GM23248 (cell line): ENCODE data around the gene C6orf15. TPM values are rescaled to one million over a fixed set of nuclear protein-coding genes. Genes with fewer than 3 reads are reported as not detected.
A peak's percentile ranks its signal among the peaks of the same experiment; 100 is the strongest.

Experiments
- DNase-seq: peaks from one replicate; pipeline ENCODE4 v3.0.0-alpha.2; 2015
- H2AFZ ChIP-seq: fragments of 200-600 bp; sonication (generic); 2 replicates; pipeline ENCODE4 v1.6.1; 2016; ENCODE audit warnings: antibody characterized with exemption
- H3F3A ChIP-seq: fragments of 200-600 bp; sonication (generic); 2 replicates; pipeline ENCODE4 v1.6.1; 2016; ENCODE audit warnings: mild to moderate bottlenecking, antibody characterized with exemption, mixed run types; ENCODE audit not compliant: insufficient read depth
- H3K27ac ChIP-seq: fragments of 200-600 bp; sonication (generic); 2 replicates; pipeline ENCODE4 v1.5.1; 2016; ENCODE audit warnings: mild to moderate bottlenecking
- H3K27me3 ChIP-seq: fragments of 200-600 bp; sonication (generic); replicated peaks from 2 replicates; pipeline ENCODE4 v1.6.1; 2016; ENCODE audit warnings: mild to moderate bottlenecking; ENCODE audit not compliant: insufficient read depth
- H3K36me3 ChIP-seq: fragments of 200-600 bp; sonication (generic); 2 replicates; pipeline ENCODE4 v1.6.1; 2016; ENCODE audit warnings: low read depth, mild to moderate bottlenecking
- H3K4me1 ChIP-seq: fragments of 200-600 bp; sonication (generic); 2 replicates; pipeline ENCODE4 v1.6.1; 2016; ENCODE audit warnings: mild to moderate bottlenecking; ENCODE audit not compliant: insufficient read depth
- H3K4me2 ChIP-seq: fragments of 200-600 bp; sonication (generic); one replicate; pipeline ENCODE4 v1.6.1; 2016; ENCODE audit warnings: mild to moderate bottlenecking; ENCODE audit not compliant: unreplicated experiment
- H3K4me3 ChIP-seq: fragments of 200-600 bp; sonication (generic); 2 replicates; pipeline ENCODE4 v1.5.1; 2016; ENCODE audit warnings: mild to moderate bottlenecking
- H3K79me2 ChIP-seq: fragments of 200-600 bp; sonication (generic); 2 replicates; pipeline ENCODE4 v1.6.1; 2016; ENCODE audit warnings: mild to moderate bottlenecking; ENCODE audit not compliant: insufficient read depth
- H3K9ac ChIP-seq: fragments of 200-600 bp; sonication (generic); 2 replicates; pipeline ENCODE4 v1.6.1; 2016; ENCODE audit warnings: mild to moderate bottlenecking
- H3K9me2 ChIP-seq: fragments of 200-600 bp; sonication (generic); 2 replicates; pipeline ENCODE4 v1.6.1; 2016; ENCODE audit warnings: mixed run types, mild to moderate bottlenecking, moderate library complexity; ENCODE audit not compliant: insufficient read depth
- H3K9me3 ChIP-seq: fragments of 200-600 bp; sonication (generic); one replicate; pipeline ENCODE4 v1.6.1; 2017; ENCODE audit warnings: low read depth
- H4K20me1 ChIP-seq: fragments of 200-600 bp; sonication (generic); 2 replicates; pipeline ENCODE4 v1.6.0; 2016; ENCODE audit not compliant: insufficient read depth
- EZH2 ChIP-seq: fragments of 200-600 bp; sonication (generic); IDR thresholded peaks from 2 replicates; pipeline ENCODE4 v1.6.1; 2018; ENCODE audit warnings: antibody characterized with exemption, mild to moderate bottlenecking; ENCODE audit not compliant: insufficient read depth, poor library complexity, severe bottlenecking
- EZH2phosphoT487 ChIP-seq: fragments of 200-600 bp; sonication (generic); IDR thresholded peaks from 2 replicates; pipeline ENCODE4 v1.6.1; 2018; ENCODE audit warnings: antibody characterized with exemption, moderate library complexity, mild to moderate bottlenecking, low read depth; ENCODE audit not compliant: insufficient read depth
- WGBS, 2 experiments: methylation state at CpG; one replicate each; pipeline ENCODE4 v1.1.6; 2015 to 2017; ENCODE audit warnings: low lambda C conversion rate in 2 of 2, low coverage in 1 of 2; ENCODE audit errors: missing lambda C conversion rate in 2 of 2; 5-methylcytosine and 5-hydroxymethylcytosine counted together
- in situ Hi-C: fragments of 300-500 bp; cut with MboI; formaldehyde crosslinking; loops from 2 replicates; pipeline ENCODE4 v1.15.0; 2020
- polyA plus RNA-seq: library from polyadenylated mRNA; unstranded; fragments of >200 nt; fragmentation: Nextera tagmentation; extraction: Ambion mirVana; gene quantifications from 2 replicates; pipeline ENCODE4 v1.2.1, GENCODE V29; 2016
- total RNA-seq: library from RNA; depleted of rRNA; stranded (reverse); fragments of >200 nt; shearing (Covaris generic); gene quantifications from 2 replicates; pipeline ENCODE4 v1.2.3, GENCODE V29; 2014

Gene C6orf15
- total and polyA plus RNA-seq, 2 experiments from 2014 or later = not detected

DNA sequence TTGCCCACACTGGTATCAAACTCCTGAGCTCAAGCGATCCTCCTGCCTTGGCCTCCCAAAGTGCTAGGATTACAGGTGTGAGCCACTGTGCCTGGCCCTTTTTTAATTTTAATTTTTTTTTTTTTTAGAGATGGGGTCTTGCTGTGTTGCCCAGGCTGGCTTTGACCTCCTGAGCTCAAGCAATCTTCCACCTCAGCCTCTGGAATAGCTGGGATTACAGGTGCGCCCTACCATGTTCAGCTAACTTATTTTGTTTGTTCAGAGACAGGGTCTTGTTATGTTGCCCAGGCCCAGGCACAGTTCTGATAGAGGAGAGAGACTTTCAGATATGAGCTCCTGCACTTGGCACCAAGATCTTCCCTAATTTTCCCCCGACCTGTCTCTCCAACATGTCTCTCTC lies 18.4 kb upstream of the C6orf15 start:
- Histone ChIP-seq H3K9ac (no peak overlapping the region), H3K27ac (no peak overlapping the region), H3K27me3 (no peaks in the 10 kb centered on the region), H3K36me3 (no peaks in the 10 kb centered on the region), H3K9me2 (no peaks in the 10 kb centered on the region), H3F3A (peaks cover 8% of the 10 kb centered on the region), H2AFZ (no peak overlapping the region), H4K20me1 (no peaks in the 10 kb centered on the region), H3K9me3 (no peaks in the 10 kb centered on the region), H3K4me1 (peaks cover 11% of the 10 kb centered on the region), H3K4me2 (no peak overlapping the region), H3K79me2 (no peaks in the 10 kb centered on the region), H3K4me3 (no peak overlapping the region)
- in situ Hi-C loops = no loop called here
- TF ChIP-seq EZH2phosphoT487 (no peak), EZH2 (no peak)
- no peak for DNase-seq
- 91 to 94% methylated on average over 3 of the region's 3 CpGs for WGBS, 2 experiments

DNA sequence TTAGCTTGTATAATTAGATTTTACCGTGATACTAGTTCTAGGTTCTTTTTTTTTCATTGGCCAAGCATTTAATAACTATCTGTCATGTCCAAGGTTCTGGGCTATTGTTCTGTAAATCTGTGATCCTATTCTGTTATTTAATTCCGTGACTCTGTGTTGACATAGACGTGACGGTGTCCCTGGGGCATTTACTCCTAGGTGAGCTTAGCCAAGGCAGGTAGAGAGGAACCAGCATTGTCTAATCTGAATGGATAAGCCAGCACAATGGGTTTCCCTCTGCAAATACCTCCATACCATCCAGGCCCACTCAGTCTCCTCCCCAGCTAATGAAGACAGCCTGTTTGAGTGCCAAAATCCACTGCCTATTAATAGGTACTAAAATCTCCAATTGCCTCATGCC lies 16.8 kb upstream of the C6orf15 start:
- no peaks in the 10 kb centered on the region for H4K20me1 ChIP-seq
- H3K27me3 ChIP-seq = no peaks in the 10 kb centered on the region
- no peak overlapping the region for H3K4me2 ChIP-seq
- H3K27ac ChIP-seq = no peak overlapping the region
- H3K36me3 ChIP-seq = no peaks in the 10 kb centered on the region
- peaks cover 28% of the 10 kb centered on the region for H3K4me1 ChIP-seq
- H3K9me2 ChIP-seq = no peaks in the 10 kb centered on the region
- TF ChIP-seq EZH2phosphoT487 (no peak), EZH2 (no peak)
- peaks cover 16% of the 10 kb centered on the region for H3F3A ChIP-seq
- WGBS, 2 experiments = 80 to 81% methylated on average over 4 of the region's 4 CpGs
- DNase-seq = no peak
- in situ Hi-C loops = no loop called here
- no peak overlapping the region for H3K4me3 ChIP-seq
- no peaks in the 10 kb centered on the region for H3K9me3 ChIP-seq
- H3K9ac ChIP-seq = no peak overlapping the region
- H2AFZ ChIP-seq = no peak overlapping the region
- no peaks in the 10 kb centered on the region for H3K79me2 ChIP-seq

DNA sequence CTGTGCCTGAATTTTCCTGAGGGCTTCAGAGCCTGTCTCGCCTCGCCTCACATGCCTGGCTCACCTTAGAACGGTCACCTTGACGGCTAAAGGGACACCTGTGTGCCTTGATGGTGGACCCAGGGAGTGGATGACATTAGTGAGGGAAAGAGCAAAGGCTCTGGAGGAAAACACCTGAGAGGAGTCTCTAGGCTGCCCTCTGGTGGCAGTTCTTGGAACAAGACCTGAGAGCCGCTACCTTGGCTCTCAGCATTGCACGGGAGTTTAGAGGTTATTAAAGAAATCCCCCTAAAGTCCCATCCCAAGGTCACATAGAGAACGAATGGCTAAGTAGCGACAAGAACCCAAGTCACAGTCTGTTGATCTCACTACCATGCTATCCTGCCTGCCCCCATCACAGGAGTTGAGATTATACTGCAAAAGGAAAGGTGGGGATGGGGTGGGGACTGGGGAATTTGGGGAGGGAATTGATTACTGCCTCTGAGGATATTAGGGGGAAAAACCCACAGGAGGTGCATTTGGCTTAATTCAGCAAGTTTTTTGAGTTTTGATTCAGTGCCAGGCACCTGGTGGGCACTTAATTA lies 15.8 kb upstream of the C6orf15 start:
- Histone ChIP-seq H3K79me2 (no peaks in the 10 kb centered on the region), H3K4me2 (no peak overlapping the region), H3K4me1 (peaks cover 30% of the 10 kb centered on the region), H2AFZ (no peak overlapping the region), H3K36me3 (no peaks in the 10 kb centered on the region), H3K9ac (no peak overlapping the region), H4K20me1 (no peaks in the 10 kb centered on the region), H3K27ac (no peak overlapping the region), H3K9me2 (no peaks in the 10 kb centered on the region), H3K4me3 (no peak overlapping the region), H3K9me3 (no peaks in the 10 kb centered on the region), H3F3A (peaks cover 16% of the 10 kb centered on the region), H3K27me3 (no peaks in the 10 kb centered on the region)
- in situ Hi-C loops = no loop called here
- WGBS, 2 experiments = 12 to 18% methylated on average over 8 of the region's 8 CpGs
- TF ChIP-seq EZH2 = no peak
- no peak for TF ChIP-seq EZH2phosphoT487
- DNase-seq = peak; percentile 57

DNA sequence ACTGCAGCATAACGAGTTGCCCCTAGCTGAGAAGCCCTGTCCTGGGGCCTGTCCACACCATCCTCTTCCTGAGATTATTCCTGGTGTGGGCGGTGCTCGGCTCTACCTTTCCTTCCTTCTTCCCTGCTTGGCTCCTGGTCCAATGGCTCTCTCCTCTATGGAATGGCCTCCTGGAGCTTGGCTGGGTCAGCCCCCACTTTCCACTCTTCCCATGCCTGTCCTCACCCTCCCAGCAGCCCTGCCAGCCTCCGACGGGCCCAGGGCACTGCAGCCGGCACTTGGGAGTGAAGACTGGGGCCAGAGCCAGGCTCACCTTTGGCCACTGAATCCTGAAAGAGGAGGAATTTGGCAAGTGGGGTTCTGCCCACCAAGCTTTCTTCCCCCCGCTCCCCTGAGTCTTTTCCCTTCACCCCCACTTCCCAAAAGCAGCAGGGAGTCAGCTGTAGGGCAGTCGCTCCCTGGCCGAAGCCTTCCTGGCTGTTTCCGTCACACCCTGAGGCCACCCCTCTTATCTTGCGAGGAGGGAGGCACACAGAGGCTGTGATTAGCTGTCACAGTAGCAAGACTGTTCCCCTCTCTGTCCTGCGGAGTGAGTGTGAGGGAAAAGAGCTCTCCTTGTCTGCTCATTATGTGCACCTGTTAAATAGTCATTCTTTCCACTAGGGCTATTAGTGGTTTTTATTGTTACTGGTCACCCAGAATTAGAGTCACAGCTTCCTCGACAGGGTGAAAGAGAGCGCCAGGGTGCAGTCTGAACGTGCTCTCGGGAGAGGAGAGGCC lies 14.2 kb upstream of the C6orf15 start:
- Histone ChIP-seq H3K4me3 (no peak overlapping the region), H3K27me3 (no peaks in the 10 kb centered on the region), H4K20me1 (no peaks in the 10 kb centered on the region), H3K4me1 (peaks cover 38% of the 10 kb centered on the region), H3K79me2 (no peaks in the 10 kb centered on the region), H2AFZ (no peak overlapping the region), H3K9me3 (no peaks in the 10 kb centered on the region), H3K4me2 (peak overlapping the region; percentile 35), H3K36me3 (no peaks in the 10 kb centered on the region), H3K27ac (peak overlapping the region; percentile 51), H3K9me2 (no peaks in the 10 kb centered on the region), H3K9ac (peak overlapping the region; percentile 27; the same call in 1 of the 2 replicates), H3F3A (peaks cover 22% of the 10 kb centered on the region)
- WGBS, 2 experiments = 81% methylated on average over 15 to 16 of the region's 16 CpGs
- DNase-seq = no peak
- TF ChIP-seq EZH2 = no peak
- no peak for TF ChIP-seq EZH2phosphoT487
- in situ Hi-C loops = no loop called here
